ENCODE results near the gene C1orf21. TPM values are rescaled to one million over a fixed set of nuclear protein-coding genes. Genes with fewer than 3 reads are reported as not detected.

The C1orf21 gene
- total RNA-seq, 4 donors from 2014 or later, result 106 to 206 (median 154) TPM

GRCh38 chr1:184437291-184437690, 50.5 kb downstream of the C1orf21 start:
- Histone ChIP-seq H3K36me3 (no peaks in the 10 kb centered on the region), H3K9me3 (no peaks in the 10 kb centered on the region), H3K27me3 (no peaks in the 10 kb centered on the region), H3K4me3 (no peak overlapping the region), H3K27ac (peak overlapping the region in 2 of 4 donors; percentile 18 to 37), H3K4me1 (peaks cover 53 to 70% of the 10 kb centered on the region in 2 donors)
- in situ Hi-C loops (cut with MboI; ENCODE audit: low sequenced_read_pairs in 4 of 4), result no loop called here
- intact Hi-C loops (cut with DNase I; ENCODE audit: low total_unique reads), result no loop called here
- no peak for ATAC-seq
- TF ChIP-seq CTCF (IDR thresholded peaks at IDR 0.05 in 4 of 5, conservative IDR thresholded peaks at IDR 0.05 in 1 of 5), result no peak
- no peak for DNase-seq

GRCh38 chr1:184438363-184438762, 51.5 kb downstream of the C1orf21 start:
- TF ChIP-seq CTCF (IDR thresholded peaks at IDR 0.05 in 4 of 5, conservative IDR thresholded peaks at IDR 0.05 in 1 of 5), result no peak
- no peak for TF ChIP-seq POLR2A (IDR thresholded peaks at IDR 0.05)
- no peaks in the 10 kb centered on the region for H3K36me3 ChIP-seq
- H3K9me3 ChIP-seq, result no peaks in the 10 kb centered on the region
- ATAC-seq, result no peak
- intact Hi-C loops (cut with DNase I; ENCODE audit: low total_unique reads), result no loop called here
- no peak for DNase-seq
- in situ Hi-C loops (cut with MboI; ENCODE audit: low sequenced_read_pairs in 4 of 4), result no loop called here
- H3K4me1 ChIP-seq, result peaks cover 55 to 77% of the 10 kb centered on the region in 2 donors
- no peak overlapping the region for H3K4me3 ChIP-seq
- no peaks in the 10 kb centered on the region for H3K27me3 ChIP-seq
- peak overlapping the region in 3 of 4 donors; percentile 2 to 11 (median 5) for H3K27ac ChIP-seq

DNA sequence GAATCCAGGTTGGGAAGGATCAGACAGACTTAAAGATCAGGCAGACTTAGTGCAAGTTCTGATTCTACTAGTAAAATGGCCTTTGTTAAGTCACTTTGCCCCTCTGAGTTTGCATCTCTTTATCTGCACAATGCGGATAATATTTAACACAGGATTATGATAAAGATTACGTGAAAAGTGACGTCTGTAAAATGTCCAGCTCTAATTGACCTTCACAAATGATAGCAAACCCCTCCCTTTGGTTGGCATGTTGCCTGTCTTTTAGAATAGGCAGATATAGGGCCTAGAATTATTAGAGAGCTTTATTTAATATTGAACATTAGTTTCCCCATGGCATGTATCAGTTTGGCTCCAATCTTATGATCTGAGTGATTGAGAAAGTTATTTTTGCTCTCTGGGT, 55.4 kb downstream of the C1orf21 start:
- DNase-seq (no peak), ATAC-seq (no peak)
- H3K27ac ChIP-seq, result peak overlapping the region; percentile 53 to 63 (median 53)
- intact Hi-C loops (cut with DNase I; ENCODE audit: low total_unique reads), result no loop called here
- TF ChIP-seq CTCF (IDR thresholded peaks at IDR 0.05 in 4 of 5, conservative IDR thresholded peaks at IDR 0.05 in 1 of 5) (no peak), POLR2A (IDR thresholded peaks at IDR 0.05) (no peak)
- H3K36me3 ChIP-seq, result no peaks in the 10 kb centered on the region
- no peaks in the 10 kb centered on the region for H3K27me3 ChIP-seq
- H3K4me1 ChIP-seq, result peaks cover 61 to 75% of the 10 kb centered on the region in 2 donors
- in situ Hi-C loops (cut with MboI; ENCODE audit: low sequenced_read_pairs in 4 of 4), result no loop called here
- H3K9me3 ChIP-seq, result no peaks in the 10 kb centered on the region
- no peak overlapping the region for H3K4me3 ChIP-seq

GRCh38 chr1:184443201-184443600, 56.4 kb downstream of the C1orf21 start:
- TF ChIP-seq POLR2A (IDR thresholded peaks at IDR 0.05) (no peak), CTCF (IDR thresholded peaks at IDR 0.05 in 4 of 5, conservative IDR thresholded peaks at IDR 0.05 in 1 of 5) (no peak)
- intact Hi-C loops (cut with DNase I; ENCODE audit: low total_unique reads), result no loop called here
- Histone ChIP-seq H3K4me3 (no peak overlapping the region), H3K9me3 (no peaks in the 10 kb centered on the region), H3K27ac (peak overlapping the region; percentile 53 to 63 (median 53)), H3K36me3 (no peaks in the 10 kb centered on the region), H3K4me1 (peaks cover 54 to 72% of the 10 kb centered on the region in 2 donors), H3K27me3 (no peaks in the 10 kb centered on the region)
- ATAC-seq (no peak), DNase-seq (no peak)
- in situ Hi-C loops (cut with MboI; ENCODE audit: low sequenced_read_pairs in 4 of 4), result no loop called here

- intact Hi-C loops (cut with DNase I; ENCODE audit: low total_unique reads) (no loop called here), in situ Hi-C loops (cut with MboI; ENCODE audit: low sequenced_read_pairs in 4 of 4) (no loop called here)
- TF ChIP-seq CTCF (IDR thresholded peaks at IDR 0.05 in 4 of 5, conservative IDR thresholded peaks at IDR 0.05 in 1 of 5), result no peak
- no peak for TF ChIP-seq POLR2A (IDR thresholded peaks at IDR 0.05)
- Histone ChIP-seq H3K9me3 (no peaks in the 10 kb centered on the region), H3K36me3 (no peaks in the 10 kb centered on the region), H3K4me3 (no peak overlapping the region), H3K27ac (peak overlapping the region; percentile 53 to 63 (median 53)), H3K27me3 (no peaks in the 10 kb centered on the region), H3K4me1 (peaks cover 56 to 72% of the 10 kb centered on the region in 2 donors)
- ATAC-seq, result peak in 1 of 2 donors; percentile 27
- no peak for DNase-seq
Observed at GRCh38 chr1:184443624-184444023, 56.8 kb downstream of the C1orf21 start.

Data from gastrocnemius medialis (tissue), 4 donors.